Lower leg skin (tissue), 3 donors: ENCODE data around the gene ARRB2.

Experiments used
- POLR2A ChIP-seq, 2 donors: fragments of 450-650 bp; IDR thresholded peaks; one replicate each; pipeline ENCODE4 v1.6.1; 2016 to 2017; ENCODE audit warnings: antibody characterized with exemption in 2 of 2, mild to moderate bottlenecking in 1 of 2, moderate library complexity in 1 of 2
- TF ChIP-seq, protein P1 (sequence below), 3 donors: fragments of 450-650 bp; IDR thresholded peaks; one replicate each; pipeline ENCODE4 v1.5.1; 2016; ENCODE audit warnings: antibody characterized with exemption in 3 of 3, mild to moderate bottlenecking in 3 of 3, moderate library complexity in 2 of 3

DNA sequence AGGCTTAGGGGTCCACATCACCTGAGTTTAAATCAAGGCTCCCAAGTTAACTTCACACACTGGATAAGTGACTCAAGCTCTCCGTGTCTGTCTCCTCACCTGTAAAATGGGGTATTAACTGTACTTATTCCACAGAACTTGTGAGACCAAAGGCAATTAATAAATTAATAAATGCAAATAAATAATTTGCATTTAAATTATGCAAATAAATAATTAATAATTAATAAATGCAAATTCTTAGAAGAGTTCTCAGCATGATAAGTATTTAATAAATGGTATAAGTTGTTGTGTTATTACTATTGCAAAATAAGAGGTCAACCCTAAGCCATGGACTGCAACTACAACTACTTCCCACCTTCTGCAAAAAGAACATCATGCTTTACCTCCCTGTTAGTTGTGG, 43.0 kb downstream of the ARRB2 start:
- no peak for TF ChIP-seq POLR2A (IDR thresholded peaks at IDR 0.05)
- TF ChIP-seq, protein P1, sequence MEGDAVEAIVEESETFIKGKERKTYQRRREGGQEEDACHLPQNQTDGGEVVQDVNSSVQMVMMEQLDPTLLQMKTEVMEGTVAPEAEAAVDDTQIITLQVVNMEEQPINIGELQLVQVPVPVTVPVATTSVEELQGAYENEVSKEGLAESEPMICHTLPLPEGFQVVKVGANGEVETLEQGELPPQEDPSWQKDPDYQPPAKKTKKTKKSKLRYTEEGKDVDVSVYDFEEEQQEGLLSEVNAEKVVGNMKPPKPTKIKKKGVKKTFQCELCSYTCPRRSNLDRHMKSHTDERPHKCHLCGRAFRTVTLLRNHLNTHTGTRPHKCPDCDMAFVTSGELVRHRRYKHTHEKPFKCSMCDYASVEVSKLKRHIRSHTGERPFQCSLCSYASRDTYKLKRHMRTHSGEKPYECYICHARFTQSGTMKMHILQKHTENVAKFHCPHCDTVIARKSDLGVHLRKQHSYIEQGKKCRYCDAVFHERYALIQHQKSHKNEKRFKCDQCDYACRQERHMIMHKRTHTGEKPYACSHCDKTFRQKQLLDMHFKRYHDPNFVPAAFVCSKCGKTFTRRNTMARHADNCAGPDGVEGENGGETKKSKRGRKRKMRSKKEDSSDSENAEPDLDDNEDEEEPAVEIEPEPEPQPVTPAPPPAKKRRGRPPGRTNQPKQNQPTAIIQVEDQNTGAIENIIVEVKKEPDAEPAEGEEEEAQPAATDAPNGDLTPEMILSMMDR (IDR thresholded peaks at IDR 0.05), result no peak
